SU-DHL-6 (cell line): ENCODE measurements around the gene C1orf21.

ENCODE experiments used
- H2AFZ ChIP-seq: fragments of 200-600 bp; sonication (generic); 2 replicates; pipeline ENCODE4 v1.6.1; 2014; ENCODE audit warnings: low read depth, mild to moderate bottlenecking, moderate library complexity, mixed read lengths, antibody characterized with exemption, low read length; ENCODE audit not compliant: severe bottlenecking
- H3F3A ChIP-seq: fragments of 200-600 bp; shearing (Covaris generic); 2 replicates; pipeline ENCODE4 v1.6.0; 2016; ENCODE audit warnings: antibody characterized with exemption, mild to moderate bottlenecking; ENCODE audit not compliant: insufficient read depth
- H3K27ac ChIP-seq: fragments of 200-600 bp; sonication (generic); 2 replicates; pipeline ENCODE4 v1.5.1; 2016; ENCODE audit warnings: low read depth, mild to moderate bottlenecking, low read length, moderate library complexity, mixed read lengths
- H3K27me3 ChIP-seq: fragments of 200-600 bp; sonication (generic), shearing (Covaris generic); 2 replicates; pipeline ENCODE4 v1.6.0; 2014; ENCODE audit warnings: mild to moderate bottlenecking, low read length
- H3K36me3 ChIP-seq: fragments of 200-600 bp; sonication (generic); 2 replicates; pipeline ENCODE4 v1.6.1; 2014; ENCODE audit warnings: mild to moderate bottlenecking, low read length, mixed read lengths
- H3K4me2 ChIP-seq: fragments of 300-600, 200-600 bp; shearing (Covaris generic), sonication (generic); 2 replicates; pipeline ENCODE4 v1.6.0; 2014; ENCODE audit warnings: low read length, low read depth, mild to moderate bottlenecking; ENCODE audit not compliant: poor library complexity, severe bottlenecking
- H3K4me3 ChIP-seq: fragments of 200-600 bp; sonication (generic); 2 replicates; pipeline ENCODE4 v1.5.1; 2014; ENCODE audit warnings: antibody characterized with exemption, low read length, mild to moderate bottlenecking, mixed read lengths; ENCODE audit not compliant: insufficient read depth, poor library complexity, severe bottlenecking
- H3K79me2 ChIP-seq: fragments of 200-600 bp; sonication (generic); 2 replicates; pipeline ENCODE4 v1.6.1; 2014; ENCODE audit warnings: mild to moderate bottlenecking, low read length, moderate library complexity; ENCODE audit not compliant: insufficient read depth
- H3K9ac ChIP-seq: fragments of 200-600 bp; sonication (generic); 2 replicates; pipeline ENCODE4 v1.7.0; 2014; ENCODE audit warnings: mild to moderate bottlenecking, low read length
- H3K9me2 ChIP-seq: fragments of 200-600 bp; sonication (generic); replicated peaks from 2 replicates; pipeline ENCODE4 v1.6.1; 2014; ENCODE audit warnings: low read length; ENCODE audit not compliant: insufficient read depth
- H3K9me3 ChIP-seq: fragments of 200-600 bp; sonication (generic); 2 replicates; pipeline ENCODE4 v1.6.1; 2014; ENCODE audit warnings: low read length, mixed read lengths; ENCODE audit not compliant: insufficient read depth
- H4K20me1 ChIP-seq: fragments of 200-600 bp; sonication (generic); 2 replicates; pipeline ENCODE4 v1.6.1; 2014; ENCODE audit warnings: low read depth, mild to moderate bottlenecking, antibody characterized with exemption, low read length, moderate library complexity, mixed read lengths
- CTCF ChIP-seq: fragments of 200-600 bp; sonication (generic); IDR thresholded peaks from one replicate; pipeline ENCODE4 v1.5.1; 2017; ENCODE audit warnings: antibody characterized with exemption, mild to moderate bottlenecking, low read length, moderate library complexity; ENCODE audit not compliant: insufficient read depth, poor library complexity, severe bottlenecking
- EZH2phosphoT487 ChIP-seq: fragments of 200-600 bp; sonication (generic), shearing (Covaris generic); conservative IDR thresholded peaks from 2 replicates; pipeline ENCODE4 v1.6.1; 2018; ENCODE audit warnings: mild to moderate bottlenecking, antibody characterized with exemption, low read length, moderate library complexity, mixed read lengths

C1orf21 gene

GRCh38 chr1:184424945-184425344 is 38.1 kb downstream of the C1orf21 start:
- H3K9ac ChIP-seq: no peak overlapping the region
- no peaks in the 10 kb centered on the region for H3K9me3 ChIP-seq
- no peaks in the 10 kb centered on the region for H3K27me3 ChIP-seq
- H3F3A ChIP-seq: no peaks in the 10 kb centered on the region
- H3K27ac ChIP-seq: no peak overlapping the region
- H3K36me3 ChIP-seq: no peaks in the 10 kb centered on the region
- H4K20me1 ChIP-seq: no peaks in the 10 kb centered on the region
- no peaks in the 10 kb centered on the region for H3K9me2 ChIP-seq
- H2AFZ ChIP-seq: no peak overlapping the region
- no peak for TF ChIP-seq CTCF
- no peak for TF ChIP-seq EZH2phosphoT487
- H3K4me2 ChIP-seq: no peak overlapping the region
- no peaks in the 10 kb centered on the region for H3K79me2 ChIP-seq
- H3K4me3 ChIP-seq: no peak overlapping the region

- no peaks in the 10 kb centered on the region for H4K20me1 ChIP-seq
- no peaks in the 10 kb centered on the region for H3K9me2 ChIP-seq
- H3K27me3 ChIP-seq: no peaks in the 10 kb centered on the region
- H3K9ac ChIP-seq: no peak overlapping the region
- H3F3A ChIP-seq: no peaks in the 10 kb centered on the region
- no peaks in the 10 kb centered on the region for H3K36me3 ChIP-seq
- H3K4me2 ChIP-seq: no peak overlapping the region
- no peak overlapping the region for H3K4me3 ChIP-seq
- no peak overlapping the region for H2AFZ ChIP-seq
- no peaks in the 10 kb centered on the region for H3K9me3 ChIP-seq
- H3K27ac ChIP-seq: no peak overlapping the region
- H3K79me2 ChIP-seq: no peaks in the 10 kb centered on the region
- no peak for TF ChIP-seq EZH2phosphoT487
- no peak for TF ChIP-seq CTCF
These were observed 38.8 kb downstream of the C1orf21 start for GRCh38 chr1:184425449-184426277.

GRCh38 chr1:184426278-184426674 is 39.4 kb downstream of the C1orf21 start:
- Histone ChIP-seq H3K36me3 (no peaks in the 10 kb centered on the region), H3K79me2 (no peaks in the 10 kb centered on the region), H2AFZ (no peak overlapping the region), H3K4me3 (no peak overlapping the region), H3F3A (no peaks in the 10 kb centered on the region), H4K20me1 (no peaks in the 10 kb centered on the region), H3K4me2 (no peak overlapping the region), H3K27me3 (no peaks in the 10 kb centered on the region), H3K9ac (no peak overlapping the region), H3K9me3 (no peaks in the 10 kb centered on the region), H3K9me2 (no peaks in the 10 kb centered on the region), H3K27ac (no peak overlapping the region)
- TF ChIP-seq EZH2phosphoT487 (no peak), CTCF (no peak)
